Measurements from ENCODE around the gene MORN5. TPM values are rescaled to one million over a fixed set of nuclear protein-coding genes. Genes with fewer than 3 reads are reported as not detected.

Gene MORN5
- total and polyA plus RNA-seq, 2 experiments from 2014 or later = not detected

GRCh38 chr9:122179690-122180074 is 20.0 kb downstream of the MORN5 start:
- Mint-ChIP-seq H3K9me3 (no peaks in the 10 kb centered on the region), H3K27me3 (ENCODE audit: insufficient read depth, low read depth, poor library complexity) (peaks cover 2% of the 10 kb centered on the region), H3K4me1 (peaks cover 2% of the 10 kb centered on the region; the same call in 1 of the 3 replicates), H3K4me3 (no peak overlapping the region), H3K27ac (no peak overlapping the region), H3K36me3 (ENCODE audit: low read depth) (no peaks in the 10 kb centered on the region)
- Histone ChIP-seq H3K36me3 (ENCODE audit: insufficient read depth) (no peaks in the 10 kb centered on the region), H3F3A (replicated peaks; ENCODE audit: low read depth) (no peaks in the 10 kb centered on the region), H3K27me3 (ENCODE audit: insufficient read depth) (no peaks in the 10 kb centered on the region), H3K4me1 (ENCODE audit: insufficient read depth) (no peaks in the 10 kb centered on the region), H3K27ac (ENCODE audit: low read depth) (no peak overlapping the region), H2AFZ (no peak overlapping the region), H3K79me2 (replicated peaks; ENCODE audit: insufficient read depth) (no peaks in the 10 kb centered on the region), H3K4me3 (no peak overlapping the region), H3K4me2 (no peak overlapping the region), H4K20me1 (replicated peaks; ENCODE audit: insufficient read depth) (no peaks in the 10 kb centered on the region), H3K9me2 (ENCODE audit: insufficient read depth) (no peaks in the 10 kb centered on the region)
- no peak; the same call in 2 of the 3 replicates for ATAC-seq
- no peak for TF ChIP-seq ZNF462 (CRISPR knock-in tag; IDR thresholded peaks at IDR 0.05)
- DNase-seq (ENCODE audit: low spot score) = no peak

GRCh38 chr9:122180633-122181032 is 20.9 kb downstream of the MORN5 start:
- H3K9me2 ChIP-seq (ENCODE audit: insufficient read depth) = no peaks in the 10 kb centered on the region
- H3K27me3 Mint-ChIP-seq (ENCODE audit: insufficient read depth, low read depth, poor library complexity) = peaks cover 2% of the 10 kb centered on the region
- no peak overlapping the region for H3K4me3 Mint-ChIP-seq
- no peak overlapping the region for H3K27ac ChIP-seq (ENCODE audit: low read depth)
- no peak overlapping the region for H3K4me2 ChIP-seq
- no peaks in the 10 kb centered on the region for H3K4me1 ChIP-seq (ENCODE audit: insufficient read depth)
- DNase-seq (ENCODE audit: low spot score) = no peak
- no peaks in the 10 kb centered on the region for H3K79me2 ChIP-seq (replicated peaks; ENCODE audit: insufficient read depth)
- no peaks in the 10 kb centered on the region for H3F3A ChIP-seq (replicated peaks; ENCODE audit: low read depth)
- no peak overlapping the region for H3K27ac Mint-ChIP-seq
- no peak for ATAC-seq
- peaks cover 2% of the 10 kb centered on the region; the same call in 1 of the 3 replicates for H3K4me1 Mint-ChIP-seq
- H3K36me3 Mint-ChIP-seq (ENCODE audit: low read depth) = no peaks in the 10 kb centered on the region
- no peak overlapping the region for H2AFZ ChIP-seq
- no peak overlapping the region for H3K4me3 ChIP-seq
- H3K27me3 ChIP-seq (ENCODE audit: insufficient read depth) = no peaks in the 10 kb centered on the region
- H3K36me3 ChIP-seq (ENCODE audit: insufficient read depth) = no peaks in the 10 kb centered on the region
- no peaks in the 10 kb centered on the region for H4K20me1 ChIP-seq (replicated peaks; ENCODE audit: insufficient read depth)
- H3K9me3 Mint-ChIP-seq = no peaks in the 10 kb centered on the region
- TF ChIP-seq ZNF114 (CRISPR knock-in tag; IDR thresholded peaks at IDR 0.05) (no peak), STAT1 (IDR thresholded peaks at IDR 0.05; ENCODE audit: unreplicated experiment) (no peak), CREB1 (CRISPR knock-in tag; IDR thresholded peaks at IDR 0.05; ENCODE audit: low read depth) (no peak), JUNB (IDR thresholded peaks at IDR 0.05; ENCODE audit: unreplicated experiment) (no peak), POLR2AphosphoS5 (IDR thresholded peaks at IDR 0.05; ENCODE audit: low read depth) (no peak)
- TF ChIP-seq, protein P1, sequence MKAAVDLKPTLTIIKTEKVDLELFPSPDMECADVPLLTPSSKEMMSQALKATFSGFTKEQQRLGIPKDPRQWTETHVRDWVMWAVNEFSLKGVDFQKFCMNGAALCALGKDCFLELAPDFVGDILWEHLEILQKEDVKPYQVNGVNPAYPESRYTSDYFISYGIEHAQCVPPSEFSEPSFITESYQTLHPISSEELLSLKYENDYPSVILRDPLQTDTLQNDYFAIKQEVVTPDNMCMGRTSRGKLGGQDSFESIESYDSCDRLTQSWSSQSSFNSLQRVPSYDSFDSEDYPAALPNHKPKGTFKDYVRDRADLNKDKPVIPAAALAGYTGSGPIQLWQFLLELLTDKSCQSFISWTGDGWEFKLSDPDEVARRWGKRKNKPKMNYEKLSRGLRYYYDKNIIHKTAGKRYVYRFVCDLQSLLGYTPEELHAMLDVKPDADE (IDR thresholded peaks at IDR 0.05) = no peak
